22Rv1 (cell line): Measurements from ENCODE around the gene SPIRE1.

Experiments
- ZFX ChIP-seq: fragments of 450-650 bp; IDR thresholded peaks from 2 replicates; pipeline ENCODE4 v1.6.1; 2017; ENCODE audit warnings: antibody characterized with exemption, borderline replicate concordance
- TF ChIP-seq, protein P1 (sequence below): fragments of 450-650 bp; IDR thresholded peaks from 2 replicates; pipeline ENCODE4 v1.5.1; 2017; ENCODE audit warnings: mild to moderate bottlenecking

DNA sequence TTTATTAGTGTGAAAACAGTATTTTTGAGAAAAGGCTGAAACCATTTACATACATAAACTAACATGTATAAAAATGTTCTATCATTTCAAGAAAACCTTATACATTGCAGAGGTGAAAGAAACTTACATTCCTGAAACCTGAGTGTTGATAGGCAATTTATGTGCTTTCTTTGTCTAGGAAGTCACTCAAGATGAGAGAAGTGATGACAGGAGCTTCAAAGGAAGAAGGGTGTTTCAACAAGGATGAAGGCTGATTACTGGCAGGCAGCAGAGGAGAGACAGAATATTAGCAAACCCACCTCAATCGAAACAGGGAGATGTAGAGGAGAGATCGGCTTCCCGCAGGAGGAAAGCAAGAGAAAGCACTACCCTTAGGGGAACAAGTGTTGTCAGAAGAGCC is 125.2 kb downstream of the SPIRE1 start:
- TF ChIP-seq, protein P1, sequence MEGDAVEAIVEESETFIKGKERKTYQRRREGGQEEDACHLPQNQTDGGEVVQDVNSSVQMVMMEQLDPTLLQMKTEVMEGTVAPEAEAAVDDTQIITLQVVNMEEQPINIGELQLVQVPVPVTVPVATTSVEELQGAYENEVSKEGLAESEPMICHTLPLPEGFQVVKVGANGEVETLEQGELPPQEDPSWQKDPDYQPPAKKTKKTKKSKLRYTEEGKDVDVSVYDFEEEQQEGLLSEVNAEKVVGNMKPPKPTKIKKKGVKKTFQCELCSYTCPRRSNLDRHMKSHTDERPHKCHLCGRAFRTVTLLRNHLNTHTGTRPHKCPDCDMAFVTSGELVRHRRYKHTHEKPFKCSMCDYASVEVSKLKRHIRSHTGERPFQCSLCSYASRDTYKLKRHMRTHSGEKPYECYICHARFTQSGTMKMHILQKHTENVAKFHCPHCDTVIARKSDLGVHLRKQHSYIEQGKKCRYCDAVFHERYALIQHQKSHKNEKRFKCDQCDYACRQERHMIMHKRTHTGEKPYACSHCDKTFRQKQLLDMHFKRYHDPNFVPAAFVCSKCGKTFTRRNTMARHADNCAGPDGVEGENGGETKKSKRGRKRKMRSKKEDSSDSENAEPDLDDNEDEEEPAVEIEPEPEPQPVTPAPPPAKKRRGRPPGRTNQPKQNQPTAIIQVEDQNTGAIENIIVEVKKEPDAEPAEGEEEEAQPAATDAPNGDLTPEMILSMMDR, result no peak
- TF ChIP-seq ZFX, result no peak
